Hepatocyte (in vitro differentiated cells): Measurements from ENCODE around the gene ACTL10.

Experiments used
- EZH2 ChIP-seq: fragments of 200-600 bp; sonication (generic); IDR thresholded peaks from 2 replicates; pipeline ENCODE4 v1.6.1; 2016; ENCODE audit warnings: antibody characterized with exemption, mild to moderate bottlenecking, borderline replicate concordance
- EZH2phosphoT487 ChIP-seq: fragments of 200-600 bp; sonication (generic); IDR thresholded peaks from one replicate; pipeline ENCODE4 v1.6.1; 2018; ENCODE audit warnings: antibody characterized with exemption, mild to moderate bottlenecking, low read depth, moderate library complexity; ENCODE audit not compliant: unreplicated experiment, severe bottlenecking
- TF ChIP-seq, protein P1 (sequence below): fragments of 200-600 bp; sonication (generic); IDR thresholded peaks from 2 replicates; pipeline ENCODE4 v1.5.1; 2016; ENCODE audit warnings: antibody characterized with exemption, mild to moderate bottlenecking; ENCODE audit not compliant: poor library complexity

DNA sequence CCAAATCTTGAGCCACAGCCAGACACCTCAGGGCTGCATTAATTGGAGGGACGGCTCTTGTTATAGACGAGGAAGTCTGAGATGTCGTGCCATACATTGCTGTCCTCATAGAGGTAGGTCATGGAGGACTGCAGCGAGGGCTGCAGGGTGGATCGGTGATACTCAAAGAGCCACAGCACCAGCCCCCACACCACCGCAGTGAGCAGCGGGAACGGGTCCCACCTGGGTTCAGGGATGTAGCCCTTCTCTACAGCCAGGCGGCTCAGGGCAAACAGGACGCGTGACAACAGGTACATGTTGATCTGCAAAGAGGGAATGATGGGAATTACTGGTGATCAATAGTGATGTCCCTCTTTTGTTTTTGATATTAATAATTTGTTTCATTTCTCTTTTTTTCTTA, 40.9 kb downstream of the ACTL10 start:
- TF ChIP-seq EZH2 (no peak), EZH2phosphoT487 (no peak)
- TF ChIP-seq, protein P1, sequence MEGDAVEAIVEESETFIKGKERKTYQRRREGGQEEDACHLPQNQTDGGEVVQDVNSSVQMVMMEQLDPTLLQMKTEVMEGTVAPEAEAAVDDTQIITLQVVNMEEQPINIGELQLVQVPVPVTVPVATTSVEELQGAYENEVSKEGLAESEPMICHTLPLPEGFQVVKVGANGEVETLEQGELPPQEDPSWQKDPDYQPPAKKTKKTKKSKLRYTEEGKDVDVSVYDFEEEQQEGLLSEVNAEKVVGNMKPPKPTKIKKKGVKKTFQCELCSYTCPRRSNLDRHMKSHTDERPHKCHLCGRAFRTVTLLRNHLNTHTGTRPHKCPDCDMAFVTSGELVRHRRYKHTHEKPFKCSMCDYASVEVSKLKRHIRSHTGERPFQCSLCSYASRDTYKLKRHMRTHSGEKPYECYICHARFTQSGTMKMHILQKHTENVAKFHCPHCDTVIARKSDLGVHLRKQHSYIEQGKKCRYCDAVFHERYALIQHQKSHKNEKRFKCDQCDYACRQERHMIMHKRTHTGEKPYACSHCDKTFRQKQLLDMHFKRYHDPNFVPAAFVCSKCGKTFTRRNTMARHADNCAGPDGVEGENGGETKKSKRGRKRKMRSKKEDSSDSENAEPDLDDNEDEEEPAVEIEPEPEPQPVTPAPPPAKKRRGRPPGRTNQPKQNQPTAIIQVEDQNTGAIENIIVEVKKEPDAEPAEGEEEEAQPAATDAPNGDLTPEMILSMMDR = no peak
